Upper lobe of left lung (tissue), 4 donors: ENCODE measurements around the gene FGGY.

ENCODE experiments used
- CTCF ChIP-seq, 6 experiments: fragments of 450-650 bp in 4 of 6; fragments of 200-600 bp in 2 of 6; sonication (generic) in 2 of 6; IDR thresholded peaks; one replicate each; pipeline ENCODE4 v1.5.1; 2016 to 2019; ENCODE audit warnings: antibody characterized with exemption in 6 of 6
- EP300 ChIP-seq, 4 donors: sonication (generic); formaldehyde crosslinking; IDR thresholded peaks; one replicate each; pipeline ENCODE4 v1.5.1; 2017; ENCODE audit warnings: antibody characterized with exemption in 4 of 4, control low read depth in 2 of 4
- POLR2A ChIP-seq, 4 donors: fragments of 450-650 bp; IDR thresholded peaks; one replicate each; pipeline ENCODE4 v1.5.1; 2016 to 2017; ENCODE audit warnings: antibody characterized with exemption in 4 of 4, mild to moderate bottlenecking in 2 of 4
- POLR2AphosphoS5 ChIP-seq, 2 donors: sonication (generic); formaldehyde crosslinking; IDR thresholded peaks; one replicate each; pipeline ENCODE4 v1.5.1; 2017; ENCODE audit warnings: antibody characterized with exemption in 2 of 2

- no peak for TF ChIP-seq POLR2AphosphoS5 (IDR thresholded peaks at IDR 0.05)
- no peak for TF ChIP-seq CTCF (IDR thresholded peaks at IDR 0.05)
- no peak for TF ChIP-seq POLR2A (IDR thresholded peaks at IDR 0.05)
- TF ChIP-seq EP300 (IDR thresholded peaks at IDR 0.05), result no peak
These were observed 91.3 kb downstream of the FGGY start for GRCh38 chr1:59388191-59388590.
